ENCODE measurements around the gene ZNF730. TPM values are rescaled to one million over a fixed set of nuclear protein-coding genes. Genes with fewer than 3 reads are reported as not detected.
A peak's percentile ranks its signal among the peaks of the same experiment; 100 is the strongest.
"Not testable (repeated sequence)": the region's sequence is repeated elsewhere in the genome, so short reads cannot be mapped to it uniquely, and the experiment has no call there.

The ZNF730 gene
- total RNA-seq, 1 donor from 2014 or later = 8.3 TPM

DNA sequence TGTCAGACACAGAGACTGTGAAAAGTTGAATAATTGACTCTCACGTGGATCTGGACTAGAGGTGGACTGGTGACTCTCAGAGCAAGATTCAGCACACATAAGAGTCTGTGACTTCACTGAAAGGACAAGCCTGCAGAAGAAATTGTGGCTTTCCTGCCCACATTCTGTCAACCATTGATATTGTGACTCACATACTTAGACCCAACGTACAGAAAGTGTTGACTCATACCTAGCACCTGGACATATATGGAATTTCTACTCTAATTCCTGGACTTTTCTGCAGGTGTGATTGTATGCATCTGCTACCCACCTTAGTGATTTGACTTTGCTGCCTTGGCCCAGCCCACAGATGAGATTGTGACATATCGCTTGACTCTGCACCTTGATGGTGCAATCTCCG lies 15.6 kb upstream of the ZNF730 start:
- H3K4me1 Mint-ChIP-seq (ENCODE audit: unreplicated experiment) = no peaks in the 10 kb centered on the region
- H3K4me3 Mint-ChIP-seq (ENCODE audit: unreplicated experiment) = peak overlapping the region; percentile 25
- H3K36me3 Mint-ChIP-seq (ENCODE audit: low read depth, unreplicated experiment) = peaks cover 42% of the 10 kb centered on the region
- no peaks in the 10 kb centered on the region for H3K9me3 Mint-ChIP-seq (ENCODE audit: unreplicated experiment)
- peaks cover 5% of the 10 kb centered on the region for H3K27me3 Mint-ChIP-seq (ENCODE audit: unreplicated experiment)
- TF ChIP-seq, protein P1, sequence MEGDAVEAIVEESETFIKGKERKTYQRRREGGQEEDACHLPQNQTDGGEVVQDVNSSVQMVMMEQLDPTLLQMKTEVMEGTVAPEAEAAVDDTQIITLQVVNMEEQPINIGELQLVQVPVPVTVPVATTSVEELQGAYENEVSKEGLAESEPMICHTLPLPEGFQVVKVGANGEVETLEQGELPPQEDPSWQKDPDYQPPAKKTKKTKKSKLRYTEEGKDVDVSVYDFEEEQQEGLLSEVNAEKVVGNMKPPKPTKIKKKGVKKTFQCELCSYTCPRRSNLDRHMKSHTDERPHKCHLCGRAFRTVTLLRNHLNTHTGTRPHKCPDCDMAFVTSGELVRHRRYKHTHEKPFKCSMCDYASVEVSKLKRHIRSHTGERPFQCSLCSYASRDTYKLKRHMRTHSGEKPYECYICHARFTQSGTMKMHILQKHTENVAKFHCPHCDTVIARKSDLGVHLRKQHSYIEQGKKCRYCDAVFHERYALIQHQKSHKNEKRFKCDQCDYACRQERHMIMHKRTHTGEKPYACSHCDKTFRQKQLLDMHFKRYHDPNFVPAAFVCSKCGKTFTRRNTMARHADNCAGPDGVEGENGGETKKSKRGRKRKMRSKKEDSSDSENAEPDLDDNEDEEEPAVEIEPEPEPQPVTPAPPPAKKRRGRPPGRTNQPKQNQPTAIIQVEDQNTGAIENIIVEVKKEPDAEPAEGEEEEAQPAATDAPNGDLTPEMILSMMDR (IDR thresholded peaks at IDR 0.05; ENCODE audit: unreplicated experiment) = no peak
- no peak for DNase-seq (ENCODE audit: low spot score)
- H3K27ac Mint-ChIP-seq (ENCODE audit: unreplicated experiment) = no peak overlapping the region

DNA sequence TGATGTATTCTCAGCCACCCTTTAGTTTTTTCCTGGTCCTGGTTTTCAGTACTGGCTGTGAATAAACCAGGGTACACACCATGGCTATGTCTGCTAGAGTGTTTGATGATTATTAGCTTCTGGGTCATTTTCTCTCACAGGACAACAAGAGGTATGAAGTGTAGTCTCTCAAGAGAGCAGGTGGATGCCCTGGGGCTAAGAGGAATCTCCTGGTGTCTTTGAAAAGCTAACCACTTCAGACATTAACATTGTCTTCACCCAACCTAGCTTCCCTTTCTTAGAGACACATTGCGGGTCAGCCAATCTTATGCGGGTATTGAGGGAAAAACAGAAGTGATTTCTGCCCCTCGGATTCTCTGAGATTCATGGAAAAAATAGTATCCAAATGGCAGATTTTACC lies 1.6 kb downstream of the ZNF730 start:
- TF ChIP-seq, protein P1 (IDR thresholded peaks at IDR 0.05; ENCODE audit: unreplicated experiment) = no peak
- peaks cover 2% of the 10 kb centered on the region for H3K4me1 Mint-ChIP-seq (ENCODE audit: unreplicated experiment)
- DNase-seq (ENCODE audit: low spot score) = no peak
- H3K36me3 Mint-ChIP-seq (ENCODE audit: low read depth, unreplicated experiment) = peaks cover 15% of the 10 kb centered on the region
- no peaks in the 10 kb centered on the region for H3K27me3 Mint-ChIP-seq (ENCODE audit: unreplicated experiment)
- no peak overlapping the region for H3K27ac Mint-ChIP-seq (ENCODE audit: unreplicated experiment)
- H3K9me3 Mint-ChIP-seq (ENCODE audit: unreplicated experiment) = no peaks in the 10 kb centered on the region
- peak overlapping the region; percentile 27 for H3K4me3 Mint-ChIP-seq (ENCODE audit: unreplicated experiment)

DNA sequence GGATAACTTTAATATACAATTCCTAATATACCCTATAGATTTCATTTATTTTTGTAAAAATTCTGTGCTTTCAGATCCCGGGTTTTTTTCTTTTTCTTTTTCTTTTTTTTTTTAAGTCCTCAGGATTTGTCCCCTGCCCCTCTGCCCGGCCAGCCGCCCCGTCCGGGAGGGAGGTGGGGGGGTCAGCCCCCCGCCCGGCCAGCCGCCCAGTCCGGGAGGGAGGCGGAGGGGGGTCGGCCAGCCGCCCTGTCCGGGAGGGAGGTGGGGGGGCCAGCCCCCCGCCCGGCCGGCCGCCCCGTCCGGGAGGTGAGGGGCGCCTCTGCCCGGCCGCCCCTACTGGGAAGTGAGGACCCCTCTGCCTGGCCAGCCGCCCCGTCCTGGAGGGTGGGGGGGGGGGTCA lies 17.4 kb downstream of the ZNF730 start:
- Mint-ChIP-seq H3K36me3 (ENCODE audit: low read depth, unreplicated experiment) (peaks cover 21% of the 10 kb centered on the region), H3K4me3 (ENCODE audit: unreplicated experiment) (peak overlapping the region; percentile 65)
- H3K27ac Mint-ChIP-seq (ENCODE audit: unreplicated experiment); H3K9me3 Mint-ChIP-seq (ENCODE audit: unreplicated experiment); H3K27me3 Mint-ChIP-seq (ENCODE audit: unreplicated experiment); H3K4me1 Mint-ChIP-seq (ENCODE audit: unreplicated experiment); DNase-seq (ENCODE audit: low spot score): not testable (repeated sequence)

DNA sequence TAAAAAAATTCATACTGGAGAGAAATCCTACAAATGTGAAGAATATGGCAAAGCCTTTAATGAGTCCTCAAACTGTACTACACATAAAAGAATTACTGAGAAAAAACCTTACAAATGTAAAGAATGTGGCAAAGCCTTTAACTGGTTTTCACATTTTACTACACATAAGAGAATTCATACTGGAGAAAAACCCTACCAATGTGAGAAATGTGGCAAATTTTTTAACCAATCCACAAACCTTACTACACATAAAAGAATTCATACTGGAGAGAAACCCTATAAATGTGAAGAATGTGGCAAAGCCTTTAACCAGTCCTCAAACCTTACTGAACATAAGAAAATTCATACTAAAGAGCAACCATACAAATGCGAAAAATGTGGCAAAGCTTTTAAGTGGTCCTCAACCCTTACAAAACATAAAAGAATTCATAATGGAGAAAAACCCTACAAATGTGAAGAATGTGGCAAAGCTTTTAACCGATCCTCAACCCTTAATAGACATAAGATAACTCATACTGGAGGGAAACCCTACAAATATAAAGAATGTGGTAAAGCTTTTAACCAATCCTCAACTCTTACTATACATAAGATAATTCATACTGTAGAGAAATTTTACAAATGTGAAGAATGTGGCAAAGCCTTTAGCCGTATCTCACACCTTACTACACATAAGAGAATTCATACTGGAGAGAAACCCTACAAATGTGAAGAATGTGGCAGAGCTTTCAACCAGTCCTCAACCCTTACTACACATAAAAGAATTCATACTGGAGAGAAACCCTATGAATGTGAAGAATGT lies 29.0 kb downstream of the ZNF730 start:
- Mint-ChIP-seq H3K4me3 (ENCODE audit: unreplicated experiment) (peak overlapping the region; percentile 61), H3K27ac (ENCODE audit: unreplicated experiment) (no peak overlapping the region), H3K27me3 (ENCODE audit: unreplicated experiment) (no peaks in the 10 kb centered on the region), H3K36me3 (ENCODE audit: low read depth, unreplicated experiment) (peaks cover 64% of the 10 kb centered on the region), H3K4me1 (ENCODE audit: unreplicated experiment) (no peaks in the 10 kb centered on the region), H3K9me3 (ENCODE audit: unreplicated experiment) (peaks cover 35% of the 10 kb centered on the region)
- TF ChIP-seq, protein P1 (IDR thresholded peaks at IDR 0.05; ENCODE audit: unreplicated experiment) = no peak
- DNase-seq (ENCODE audit: low spot score) = no peak

DNA sequence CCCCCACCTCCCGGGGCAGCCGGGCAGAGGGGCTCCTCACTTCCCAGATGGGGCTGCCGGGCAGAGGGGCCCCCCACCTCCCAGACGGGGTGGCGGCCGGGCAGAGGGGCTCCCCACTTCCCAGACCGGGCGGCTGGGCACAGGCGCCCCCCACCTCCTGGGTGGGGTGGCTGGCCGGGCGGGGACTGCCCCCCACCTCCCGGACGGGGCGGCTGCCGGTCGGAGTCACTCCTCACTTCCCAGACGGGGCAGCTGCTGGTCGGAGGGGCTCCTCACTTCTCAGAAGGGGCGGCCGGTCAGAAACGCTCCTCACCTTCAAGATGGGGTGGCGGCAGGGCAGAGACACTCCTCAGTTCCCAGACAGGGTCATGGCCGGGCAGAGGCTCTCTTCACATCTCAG lies 43.9 kb downstream of the ZNF730 start:
- TF ChIP-seq, protein P1 (IDR thresholded peaks at IDR 0.05; ENCODE audit: unreplicated experiment) = no peak
- Mint-ChIP-seq H3K9me3 (ENCODE audit: unreplicated experiment) (peaks cover 33% of the 10 kb centered on the region), H3K4me1 (ENCODE audit: unreplicated experiment) (no peaks in the 10 kb centered on the region), H3K27ac (ENCODE audit: unreplicated experiment) (no peak overlapping the region), H3K36me3 (ENCODE audit: low read depth, unreplicated experiment) (peaks cover 21% of the 10 kb centered on the region), H3K4me3 (ENCODE audit: unreplicated experiment) (no peak overlapping the region), H3K27me3 (ENCODE audit: unreplicated experiment) (peaks cover 6% of the 10 kb centered on the region)
- no peak for DNase-seq (ENCODE audit: low spot score)

DNA sequence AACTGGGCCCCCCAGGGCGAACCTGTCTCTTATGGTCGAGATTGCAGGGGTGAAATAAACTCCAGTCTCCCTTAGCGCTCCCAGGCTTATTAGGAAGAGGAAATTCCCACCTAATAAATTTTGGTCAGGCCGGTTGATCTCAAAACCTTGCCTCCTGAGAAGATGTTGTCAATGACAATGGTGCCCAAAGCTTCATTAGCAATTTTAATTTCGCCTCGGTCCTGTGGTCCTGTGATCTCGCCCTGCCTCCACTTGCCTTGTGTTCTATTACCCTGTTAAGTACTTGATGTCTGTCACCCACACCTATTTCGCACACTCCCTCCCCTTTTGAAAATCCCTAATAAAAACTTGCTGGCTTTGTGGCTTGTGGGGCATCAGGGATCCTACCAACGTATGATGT lies 51.5 kb downstream of the ZNF730 start:
- not testable (repeated sequence) for DNase-seq (ENCODE audit: low spot score); H3K27ac Mint-ChIP-seq (ENCODE audit: unreplicated experiment); H3K4me1 Mint-ChIP-seq (ENCODE audit: unreplicated experiment); H3K4me3 Mint-ChIP-seq (ENCODE audit: unreplicated experiment); H3K27me3 Mint-ChIP-seq (ENCODE audit: unreplicated experiment)
- H3K36me3 Mint-ChIP-seq (ENCODE audit: low read depth, unreplicated experiment) = peaks cover 12% of the 10 kb centered on the region
- H3K9me3 Mint-ChIP-seq (ENCODE audit: unreplicated experiment) = peaks cover 10% of the 10 kb centered on the region
